H1 (cell line): ENCODE data around the gene MBLAC2. TPM values are rescaled to one million over a fixed set of nuclear protein-coding genes. Genes with fewer than 3 reads are reported as not detected.

Source experiments
- CTCF ChIA-PET: fragments of 300-600 bp; sonication (Branson Sonifier 250); formaldehyde crosslinking; loops from one replicate; lab custom pipeline; 2021; ENCODE audit not compliant: partially characterized antibody; lab: Charles Lee
- POLR2A ChIA-PET: fragments of 300-600 bp; sonication (Branson Sonifier 250); formaldehyde crosslinking; loops from one replicate; lab custom pipeline; 2021; ENCODE audit warnings: inconsistent platforms; ENCODE audit not compliant: partially characterized antibody; lab: Charles Lee
- DNase-seq, 2 experiments: peaks; one replicate each; pipeline versions ENCODE4 v3.0.0 to v3.0.0-alpha.2; 2010 to 2022; ENCODE audit warnings: low spot score in 2 of 2, low read depth in 1 of 2, mixed read lengths in 1 of 2
- FAIRE-seq: peaks from 2 replicates; lab custom pipeline; 2011; peaks lifted over from hg19 to GRCh38; lab: Jason Lieb, UNC
- H2AFZ ChIP-seq: 2 replicates; pipeline ENCODE4 v1.8.1; 2012; ENCODE audit warnings: low read length, inconsistent platforms
- H2AK5ac ChIP-seq: 2 replicates; pipeline ENCODE4 v1.6.1; 2013; ENCODE audit warnings: low read depth, low read length
- H2BK120ac ChIP-seq: replicated peaks from 2 replicates; pipeline ENCODE3; 2013; ENCODE audit warnings: low read depth, low read length, inconsistent platforms
- H2BK12ac ChIP-seq: 2 replicates; pipeline ENCODE4 v1.6.1; 2013; ENCODE audit warnings: low read depth, low read length
- H2BK15ac ChIP-seq: 2 replicates; pipeline ENCODE4 v1.6.1; 2013; ENCODE audit warnings: low read length
- H2BK20ac ChIP-seq: 2 replicates; pipeline ENCODE4 v1.6.1; 2013; ENCODE audit warnings: low read length
- H2BK5ac ChIP-seq: 2 replicates; pipeline ENCODE4 v1.6.1; 2013; ENCODE audit warnings: low read depth, low read length
- H3K14ac ChIP-seq: 2 replicates; pipeline ENCODE4 v1.6.1; 2013; ENCODE audit warnings: inconsistent platforms; ENCODE audit not compliant: insufficient read length
- H3K18ac ChIP-seq: 2 replicates; pipeline ENCODE4 v1.6.1; 2013; ENCODE audit warnings: low read length; ENCODE audit errors: extremely low read depth
- H3K23ac ChIP-seq: 2 replicates; pipeline ENCODE4 v1.6.1; 2013; ENCODE audit warnings: inconsistent platforms; ENCODE audit not compliant: insufficient read length
- H3K23me2 ChIP-seq: 2 replicates; pipeline ENCODE4 v1.6.1; 2013; ENCODE audit warnings: low read depth, low read length
- H3K27ac ChIP-seq: 2 replicates; pipeline ENCODE4 v1.6.1; 2011; ENCODE audit warnings: low read depth, low read length, inconsistent platforms
- H3K27me3 ChIP-seq, 4 experiments: replicated peaks in 1 of 4; 1 replicate in 1 of 4; 2 replicates in 3 of 4; pipeline versions ENCODE4 v1.6.1 to v1.8.1; 2011 to 2013; ENCODE audit warnings: low read length in 3 of 4, mild to moderate bottlenecking in 3 of 4, inconsistent platforms in 2 of 4, mixed read lengths in 2 of 4, moderate library complexity in 1 of 4; ENCODE audit not compliant: control insufficient read depth in 3 of 4, insufficient read depth in 3 of 4; ENCODE audit errors: extremely low read depth in 1 of 4
- H3K36me3 ChIP-seq, 4 experiments: 2 replicates each; pipeline versions ENCODE4 v1.6.1 to v1.8.1; 2011 to 2013; ENCODE audit warnings: mild to moderate bottlenecking in 4 of 4, low read length in 3 of 4, moderate library complexity in 2 of 4, control low read depth in 1 of 4, inconsistent platforms in 1 of 4; ENCODE audit not compliant: insufficient read depth in 4 of 4, control insufficient read depth in 2 of 4
- H3K4ac ChIP-seq: replicated peaks from 2 replicates; pipeline ENCODE3; 2013; ENCODE audit warnings: low read length, low read depth, mixed read lengths, inconsistent platforms; ENCODE audit not compliant: insufficient read length
- H3K4me1 ChIP-seq, 4 experiments: replicated peaks in 1 of 4; 1 replicate in 1 of 4; 2 replicates in 3 of 4; pipeline versions ENCODE4 v1.6.1 to v1.8.1; 2011 to 2013; ENCODE audit warnings: low read length in 3 of 4, inconsistent platforms in 2 of 4, mixed read lengths in 1 of 4; ENCODE audit not compliant: insufficient read depth in 4 of 4, control insufficient read depth in 3 of 4
- H3K4me2 ChIP-seq, 2 experiments: 2 replicates each; pipeline versions ENCODE4 v1.6.1 to v1.8.1; 2011 to 2013; ENCODE audit warnings: low read depth in 2 of 2, low read length in 2 of 2, control low read depth in 1 of 2, inconsistent platforms in 1 of 2, mild to moderate bottlenecking in 1 of 2; ENCODE audit not compliant: insufficient read depth in 1 of 2
- H3K4me3 ChIP-seq, 4 experiments: fragments of 200-600, 300-600 bp in 1 of 4; sonication (generic), shearing (Covaris generic), sonication (Bioruptor Twin) in 1 of 4; 2 replicates each; pipeline versions ENCODE4 v1.5.1 to v1.8.1; 2011 to 2016; ENCODE audit warnings: low read length in 4 of 4, low read depth in 3 of 4, control low read depth in 2 of 4, inconsistent platforms in 2 of 4, mild to moderate bottlenecking in 2 of 4, mixed read lengths in 1 of 4, moderate library complexity in 1 of 4; ENCODE audit not compliant: insufficient read depth in 2 of 4; ENCODE audit errors: extremely low read depth in 1 of 4
- H3K56ac ChIP-seq: replicated peaks from 2 replicates; pipeline ENCODE3; 2013; ENCODE audit warnings: low read depth, mild to moderate bottlenecking, mixed read lengths, low read length, inconsistent platforms; ENCODE audit not compliant: insufficient read length
- H3K79me1 ChIP-seq: 2 replicates; pipeline ENCODE4 v1.6.1; 2013; ENCODE audit warnings: low read depth, low read length, control low read depth
- H3K79me2 ChIP-seq, 2 experiments: 2 replicates each; pipeline versions ENCODE4 v1.6.1 to v1.8.1; 2012 to 2013; ENCODE audit warnings: low read length in 2 of 2, mild to moderate bottlenecking in 2 of 2, inconsistent platforms in 1 of 2; ENCODE audit not compliant: insufficient read depth in 2 of 2, control insufficient read depth in 1 of 2
- H3K9ac ChIP-seq, 4 experiments: replicated peaks in 1 of 4; 1 replicate in 1 of 4; 2 replicates in 3 of 4; pipeline versions ENCODE4 v1.6.1 to v1.8.1; 2011 to 2013; ENCODE audit warnings: low read depth in 3 of 4, low read length in 3 of 4, control low read depth in 2 of 4, mild to moderate bottlenecking in 2 of 4, moderate library complexity in 2 of 4, inconsistent platforms in 1 of 4; ENCODE audit errors: extremely low read depth in 1 of 4
- H3K9me3 ChIP-seq, 2 experiments: 2 replicates each; pipeline versions ENCODE4 v1.6.1 to v1.8.1; 2012 to 2013; ENCODE audit warnings: mild to moderate bottlenecking in 2 of 2, moderate library complexity in 2 of 2, control low read depth in 1 of 2, inconsistent platforms in 1 of 2, low read depth in 1 of 2, low read length in 1 of 2, mixed read lengths in 1 of 2; ENCODE audit not compliant: insufficient read depth in 2 of 2
- H4K20me1 ChIP-seq, 2 experiments: replicated peaks in 1 of 2; 2 replicates each; pipeline versions ENCODE3 to v1.8.1; 2011 to 2013; ENCODE audit warnings: inconsistent platforms in 2 of 2, low read length in 2 of 2, mild to moderate bottlenecking in 1 of 2; ENCODE audit not compliant: insufficient read depth in 2 of 2, control insufficient read depth in 1 of 2
- H4K5ac ChIP-seq: 2 replicates; pipeline ENCODE4 v1.6.1; 2013; ENCODE audit warnings: low read length, low read depth, mixed read lengths, inconsistent platforms; ENCODE audit not compliant: insufficient read length
- H4K8ac ChIP-seq: 2 replicates; pipeline ENCODE4 v1.8.0; 2013; ENCODE audit warnings: mild to moderate bottlenecking, moderate library complexity, low read length, inconsistent platforms; ENCODE audit not compliant: insufficient read depth; ENCODE audit errors: extremely low read depth
- H4K91ac ChIP-seq: replicated peaks from 2 replicates; pipeline ENCODE3; 2013; ENCODE audit warnings: low read length, mixed read lengths, inconsistent platforms; ENCODE audit not compliant: insufficient read length
- CBX5 ChIP-seq: fragments of 300-800, 300-1000 bp; sonication (generic); IDR thresholded peaks from 2 replicates; pipeline ENCODE4 v1.7.1; 2016; ENCODE audit warnings: antibody characterized with exemption, low read length, low read depth
- CTBP2 ChIP-seq: IDR thresholded peaks from 2 replicates; pipeline ENCODE4 v1.7.0; 2011; ENCODE audit warnings: borderline replicate concordance, mild to moderate bottlenecking, moderate library complexity, mixed read lengths, low read length; ENCODE audit not compliant: insufficient read depth, insufficient read length
- EZH2 ChIP-seq: fragments of 200-600 bp; sonication (generic); IDR thresholded peaks from 2 replicates; pipeline ENCODE4 v1.7.1; 2012; ENCODE audit warnings: low read depth, mild to moderate bottlenecking, moderate library complexity, low read length, inconsistent platforms; ENCODE audit not compliant: severe bottlenecking
- RAD21 ChIP-seq, 2 experiments: IDR thresholded peaks in 1 of 2; conservative IDR thresholded peaks in 1 of 2; 2 replicates each; pipeline ENCODE4 v1.6.1; 2011; ENCODE audit warnings: low read depth in 2 of 2, low read length in 2 of 2, improper control_type of control experiment in 1 of 2, inconsistent platforms in 1 of 2, mild to moderate bottlenecking in 1 of 2, moderate library complexity in 1 of 2
- SAP30 ChIP-seq: fragments of 300-600 bp; sonication (generic); IDR thresholded peaks from 2 replicates; pipeline ENCODE4 v1.7.1; 2012; ENCODE audit warnings: low read length, moderate library complexity, mild to moderate bottlenecking, inconsistent platforms; ENCODE audit not compliant: insufficient read depth, insufficient replicate concordance
- TCF12 ChIP-seq: IDR thresholded peaks from 2 replicates; pipeline ENCODE4 v1.6.1; 2011; ENCODE audit warnings: low read depth, mild to moderate bottlenecking, low read length
- WGBS, 2 experiments: shearing (Covaris generic) in 1 of 2; methylation state at CpG; one replicate each; pipeline versions ENCODE4 v1.1.6 to v1.1.7; 2013 to 2015; ENCODE audit warnings: low lambda C conversion rate in 2 of 2, mixed read lengths in 2 of 2, inconsistent platforms in 1 of 2, low coverage in 1 of 2, missing lambda C conversion rate in 1 of 2; ENCODE audit not compliant: insufficient replicate concordance in 2 of 2, insufficient coverage in 1 of 2, insufficient read length in 1 of 2; ENCODE audit errors: extremely low coverage in 1 of 2, missing lambda C conversion rate in 1 of 2; 5-methylcytosine and 5-hydroxymethylcytosine counted together
- polyA plus RNA-seq, 7 experiments: library from polyadenylated mRNA; depleted of rRNA in 3 of 7; stranded (reverse) in 5 of 7; unstranded in 2 of 7; fragments of >200 nt in 5 of 7; fragments of 200-250 nt in 2 of 7; gene quantifications; 1 replicate in 5 of 7; 2 replicates in 1 of 7; 4 replicates in 1 of 7; pipeline versions ENCODE4 v1.2.1 to v1.2.3, GENCODE V29; 2011 to 2013; ENCODE audit warnings: missing spikeins in 2 of 7, mixed read lengths in 2 of 7
- total RNA-seq: library from RNA; stranded (reverse); fragmentation: NEBNext Ultra II Directional; extraction: Animal tissue kit (Norgen Biotek cat#: 25700); gene quantifications from 2 replicates; pipeline ENCODE4 v1.2.1, GENCODE V29; 2021
- TF ChIP-seq, protein P1 (sequence below): IDR thresholded peaks from 2 replicates; pipeline ENCODE4 v1.6.1; 2012; ENCODE audit warnings: low read length, inconsistent platforms
- TF ChIP-seq, protein P2 (sequence below): IDR thresholded peaks from 2 replicates; pipeline ENCODE4 v1.6.1; 2011; ENCODE audit warnings: low read length, improper control_type of control experiment

Gene MBLAC2
- total and polyA plus RNA-seq, 2 of the 8 experiments (the other 6 are each of a cell fraction or from before 2014, with no cell fraction given), result 2.8 to 6.7 TPM

DNA sequence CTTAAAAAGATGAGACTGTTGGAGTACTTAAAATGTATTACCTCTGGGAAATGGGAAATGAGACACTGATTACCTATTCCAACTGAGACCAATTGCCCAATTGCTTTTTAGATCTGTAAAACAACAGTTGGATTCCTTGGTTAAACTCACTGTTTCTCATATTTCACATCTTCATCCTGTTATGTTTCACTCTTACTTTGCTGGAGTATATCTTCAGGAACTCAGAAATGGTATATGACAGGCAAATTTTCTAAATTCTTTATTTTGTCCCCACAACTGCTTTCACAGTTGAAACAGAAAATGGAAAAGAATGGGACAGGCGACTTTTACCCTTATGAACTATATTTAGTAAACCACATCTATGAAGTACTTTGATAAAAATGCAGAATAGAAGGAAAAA, 56.4 kb downstream of the MBLAC2 start:
- no peak overlapping the region for H3K4ac ChIP-seq
- POLR2A ChIA-PET, result no interaction called here

More for the DNA sequence above, 56.4 kb downstream of the MBLAC2 start:
- no peak overlapping the region for H3K4me2 ChIP-seq
- no peaks in the 10 kb centered on the region; a peak in 1 of 7 replicates for H3K4me1 ChIP-seq
- H3K27ac ChIP-seq, result no peak overlapping the region
- H3K4me3 ChIP-seq, result no peak overlapping the region
- no peak overlapping the region for H4K5ac ChIP-seq
- H2BK20ac ChIP-seq, result no peak overlapping the region
- H3K27me3 ChIP-seq, result no peaks in the 10 kb centered on the region
- no peak overlapping the region for H2AK5ac ChIP-seq
- no peak overlapping the region for H2BK5ac ChIP-seq
- no peaks in the 10 kb centered on the region for H3K23me2 ChIP-seq
- CTCF ChIA-PET, result interaction anchor here (0.6 to 1.5 kb wide), 3 partner anchors 9 to 42 kb away, joined by 3 to 7 read pairs (median 3); no protein-coding TSS in a partner anchor
- no peak overlapping the region for H3K18ac ChIP-seq
- no peak for TF ChIP-seq SAP30
- no peak for TF ChIP-seq EZH2
- no peak for TF ChIP-seq CBX5
- TF ChIP-seq CTBP2, result no peak
- TF ChIP-seq, protein P1, sequence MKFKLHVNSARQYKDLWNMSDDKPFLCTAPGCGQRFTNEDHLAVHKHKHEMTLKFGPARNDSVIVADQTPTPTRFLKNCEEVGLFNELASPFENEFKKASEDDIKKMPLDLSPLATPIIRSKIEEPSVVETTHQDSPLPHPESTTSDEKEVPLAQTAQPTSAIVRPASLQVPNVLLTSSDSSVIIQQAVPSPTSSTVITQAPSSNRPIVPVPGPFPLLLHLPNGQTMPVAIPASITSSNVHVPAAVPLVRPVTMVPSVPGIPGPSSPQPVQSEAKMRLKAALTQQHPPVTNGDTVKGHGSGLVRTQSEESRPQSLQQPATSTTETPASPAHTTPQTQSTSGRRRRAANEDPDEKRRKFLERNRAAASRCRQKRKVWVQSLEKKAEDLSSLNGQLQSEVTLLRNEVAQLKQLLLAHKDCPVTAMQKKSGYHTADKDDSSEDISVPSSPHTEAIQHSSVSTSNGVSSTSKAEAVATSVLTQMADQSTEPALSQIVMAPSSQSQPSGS, result no peak
- TF ChIP-seq TCF12, result no peak
- TF ChIP-seq, protein P2, sequence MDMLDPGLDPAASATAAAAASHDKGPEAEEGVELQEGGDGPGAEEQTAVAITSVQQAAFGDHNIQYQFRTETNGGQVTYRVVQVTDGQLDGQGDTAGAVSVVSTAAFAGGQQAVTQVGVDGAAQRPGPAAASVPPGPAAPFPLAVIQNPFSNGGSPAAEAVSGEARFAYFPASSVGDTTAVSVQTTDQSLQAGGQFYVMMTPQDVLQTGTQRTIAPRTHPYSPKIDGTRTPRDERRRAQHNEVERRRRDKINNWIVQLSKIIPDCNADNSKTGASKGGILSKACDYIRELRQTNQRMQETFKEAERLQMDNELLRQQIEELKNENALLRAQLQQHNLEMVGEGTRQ, result no peak
- no peak for TF ChIP-seq RAD21 (IDR thresholded peaks at IDR 0.05 in 1 of 2, conservative IDR thresholded peaks at IDR 0.05 in 1 of 2; ENCODE audit: low read depth in 2 of 2, low read length in 2 of 2)
- H3K9ac ChIP-seq, result no peak overlapping the region
- no peak overlapping the region for H4K91ac ChIP-seq
- no peaks in the 10 kb centered on the region for H3K36me3 ChIP-seq
- WGBS, 2 experiments, result 90% methylated on average over 1 of the region's 1 CpG; no CpG with 5 or more reads in 1 of the 2 experiments
- FAIRE-seq (no peak), DNase-seq (no peak)
- H4K20me1 ChIP-seq, result no peaks in the 10 kb centered on the region
- H2AFZ ChIP-seq, result no peak overlapping the region
- H3K79me1 ChIP-seq, result no peaks in the 10 kb centered on the region
- no peak overlapping the region for H2BK12ac ChIP-seq
- H3K23ac ChIP-seq, result no peak overlapping the region
- H2BK15ac ChIP-seq, result no peak overlapping the region
- H4K8ac ChIP-seq, result no peak overlapping the region
- no peak overlapping the region for H3K56ac ChIP-seq
- H2BK120ac ChIP-seq, result no peak overlapping the region
- no peaks in the 10 kb centered on the region for H3K79me2 ChIP-seq
- no peaks in the 10 kb centered on the region for H3K9me3 ChIP-seq
- H3K14ac ChIP-seq, result no peak overlapping the region
